Activated CD4-positive, alpha-beta T cell treated with anti-CD3 and anti-CD28 coated beads, Interleukin-2, Interleukin-6, amounts not matched to agents 100 ng/mL and 50 ng/mL, durations not matched to agents 16 hours and 8 hours (primary cell): ENCODE results near the gene DISC1.

Experiments used
- DNase-seq: peaks from one replicate; pipeline ENCODE4 v3.0.0-alpha.2; 2020

The DISC1 gene

DNA sequence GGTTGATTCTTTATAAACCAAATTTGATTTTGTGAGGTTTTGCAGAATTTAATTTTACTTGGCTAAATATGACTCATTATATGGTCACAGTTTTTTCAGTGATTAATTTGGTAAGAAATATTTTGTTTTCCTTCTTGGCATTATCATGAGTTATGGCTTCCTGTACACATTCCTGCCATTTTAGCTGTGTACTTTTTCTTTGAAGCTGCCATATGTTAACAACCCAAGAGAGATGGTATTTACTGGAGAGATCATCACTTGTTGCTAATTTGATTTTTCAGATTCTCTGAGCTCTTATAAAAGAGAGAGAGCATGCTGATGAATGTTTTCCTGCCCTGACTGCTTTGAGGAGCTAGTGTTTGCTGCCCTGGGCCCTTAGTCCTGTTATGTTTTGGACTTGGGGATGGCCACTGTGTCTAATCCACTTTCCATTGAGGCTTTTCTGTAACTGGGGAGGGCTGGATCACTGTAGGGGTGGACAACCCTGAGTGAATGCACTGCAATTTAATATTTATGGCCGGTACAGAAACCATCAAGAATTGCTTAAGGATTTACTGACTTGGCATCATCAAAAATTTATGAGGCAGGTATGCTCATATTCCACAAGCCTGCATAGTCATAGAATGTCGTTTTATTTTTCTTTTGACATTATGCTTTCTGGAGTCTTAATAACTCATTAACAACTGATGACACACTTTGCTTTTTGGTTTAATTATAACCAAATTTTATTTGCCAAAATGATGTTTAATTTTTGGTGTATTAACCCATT lies 200.9 kb downstream of the DISC1 start:
- no peak for DNase-seq

GRCh38 chr1:231828182-231828920 lies 201.8 kb downstream of the DISC1 start:
- no peak for DNase-seq

GRCh38 chr1:231829332-231829731 lies 202.7 kb downstream of the DISC1 start:
- no peak for DNase-seq

- DNase-seq, result no peak
These were observed 209.8 kb downstream of the DISC1 start for GRCh38 chr1:231836227-231836893.

DNA sequence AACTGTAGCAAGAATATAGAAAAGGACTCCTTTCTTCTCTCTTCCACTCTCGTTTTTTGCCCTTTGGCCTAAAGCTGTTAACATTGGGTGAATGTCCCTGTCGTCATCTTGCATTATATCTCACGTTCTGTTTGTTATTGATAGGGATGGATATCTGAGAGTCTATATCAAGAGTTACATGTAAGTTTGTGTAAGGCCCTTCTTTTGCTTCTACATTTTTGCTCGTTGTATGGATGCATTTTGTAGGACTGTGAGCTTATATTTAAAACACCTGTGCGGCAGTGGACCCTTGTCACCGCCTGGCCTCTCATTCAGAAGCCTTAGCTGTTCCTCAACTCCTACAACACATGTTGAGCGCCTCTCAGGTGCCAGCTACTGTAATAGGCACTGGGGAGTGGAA lies 211.9 kb downstream of the DISC1 start:
- no peak for DNase-seq

- DNase-seq, result no peak
These were observed 213.4 kb downstream of the DISC1 start for GRCh38 chr1:231839999-231840398.

- no peak for DNase-seq
These were observed 215.2 kb downstream of the DISC1 start for GRCh38 chr1:231841616-231842344.

DNA sequence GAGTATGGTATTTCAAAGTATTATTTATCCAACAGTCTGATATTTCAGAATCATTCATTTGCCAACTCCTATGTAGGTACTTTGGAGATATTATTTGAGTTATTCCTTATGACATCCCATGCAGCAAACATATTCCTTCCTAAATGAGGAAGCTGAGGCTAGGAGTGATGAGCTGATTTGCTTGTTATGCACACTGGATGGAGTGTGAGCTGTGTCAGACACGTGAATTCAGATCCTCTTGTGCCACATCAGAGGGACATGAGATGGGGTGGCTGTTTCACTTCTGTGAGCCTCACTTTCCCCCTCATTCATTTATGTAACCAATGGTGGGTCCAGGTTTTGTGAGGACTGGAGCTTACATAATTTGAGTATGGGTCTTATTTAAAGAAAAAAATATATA lies 215.9 kb downstream of the DISC1 start:
- DNase-seq, result no peak

- DNase-seq, result peak; percentile 9
These were observed 218.5 kb downstream of the DISC1 start for GRCh38 chr1:231844986-231845502.

DNA sequence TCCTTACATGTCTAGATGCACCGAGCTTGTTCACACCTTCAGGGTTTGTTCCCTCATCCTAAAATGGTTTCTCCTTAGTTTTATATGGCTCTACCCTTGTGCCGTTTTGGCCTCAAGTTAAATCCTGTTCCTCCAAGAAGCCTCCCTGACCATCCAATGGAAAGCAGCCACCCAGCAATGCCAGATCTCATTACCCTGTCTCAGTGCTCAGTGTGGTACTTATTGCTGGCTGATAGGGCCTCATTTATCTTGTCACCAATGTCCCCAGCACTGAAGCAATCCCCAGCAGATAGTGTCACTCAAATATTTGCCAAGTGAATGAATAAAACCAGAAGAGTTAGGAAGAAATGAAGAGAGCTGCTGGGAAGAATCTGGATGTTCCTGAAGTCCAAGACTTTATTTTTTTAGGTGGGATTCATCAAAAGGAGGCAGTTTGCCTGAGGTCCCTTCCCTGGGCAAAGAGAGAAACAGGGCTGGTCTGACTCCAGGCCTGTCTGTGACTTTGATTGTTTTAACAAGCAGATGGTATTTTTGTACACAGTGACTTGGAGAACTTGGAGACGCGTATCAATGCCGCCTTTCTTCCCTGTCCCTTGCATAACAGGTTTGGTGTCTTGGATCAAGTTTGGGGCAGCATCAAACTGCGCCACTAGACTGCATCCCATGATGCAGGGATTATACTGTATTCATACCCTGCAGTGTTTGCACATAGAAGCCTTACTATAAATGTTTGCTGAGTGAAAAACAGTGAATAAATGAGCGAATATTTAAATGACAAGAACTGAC lies 221.2 kb downstream of the DISC1 start:
- DNase-seq, result no peak

- DNase-seq, result no peak
These were observed 223.4 kb downstream of the DISC1 start for GRCh38 chr1:231849981-231850380.

DNA sequence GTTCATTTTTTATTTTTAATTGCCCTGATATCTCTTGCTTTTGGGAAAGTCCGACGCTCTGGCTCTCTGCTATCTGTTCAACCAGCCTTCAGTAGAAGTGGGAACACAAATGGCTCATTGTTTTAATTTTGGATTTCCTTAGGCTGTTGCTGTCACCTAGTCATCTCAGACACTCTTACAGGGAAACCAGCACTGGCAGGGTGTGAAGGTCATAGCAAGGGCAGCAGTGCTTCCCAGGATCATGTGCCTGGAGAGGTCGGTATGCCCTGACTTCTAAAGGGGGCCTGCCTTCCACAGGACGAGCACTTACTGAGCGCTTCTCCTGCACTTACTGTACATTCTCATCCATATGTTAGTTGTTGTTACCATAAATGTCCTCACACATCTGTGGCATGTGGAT lies 224.2 kb downstream of the DISC1 start:
- DNase-seq, result no peak

DNA sequence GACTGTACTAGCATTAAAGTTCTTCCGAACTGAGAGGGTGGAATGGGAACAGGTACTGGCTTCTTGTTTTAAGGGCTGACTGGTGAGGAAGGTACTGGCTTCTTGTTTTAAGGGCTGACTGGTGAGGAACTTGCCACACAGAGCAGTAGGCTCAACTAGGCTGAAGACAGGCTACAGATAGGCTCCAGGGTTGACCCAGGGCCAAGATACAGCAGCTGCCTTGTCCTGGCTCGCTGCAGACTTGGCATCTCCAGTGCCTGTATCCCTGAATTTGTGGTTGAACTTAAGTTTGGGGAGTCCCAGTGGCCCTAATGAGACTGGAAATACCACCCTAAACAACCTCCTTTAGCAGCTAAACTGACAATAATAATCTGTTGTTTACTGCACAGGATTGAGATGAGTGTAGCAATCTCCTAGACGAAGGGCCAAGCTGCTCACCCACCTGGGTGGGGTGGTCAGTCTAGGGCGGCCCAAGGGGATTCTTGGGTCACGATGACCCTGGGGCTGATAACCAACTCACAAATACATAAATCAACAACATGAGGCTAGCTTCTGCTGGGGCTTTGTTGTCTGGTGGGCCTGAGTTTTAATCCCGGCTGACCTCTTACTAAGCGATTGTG lies 227.1 kb downstream of the DISC1 start:
- no peak for DNase-seq

DNA sequence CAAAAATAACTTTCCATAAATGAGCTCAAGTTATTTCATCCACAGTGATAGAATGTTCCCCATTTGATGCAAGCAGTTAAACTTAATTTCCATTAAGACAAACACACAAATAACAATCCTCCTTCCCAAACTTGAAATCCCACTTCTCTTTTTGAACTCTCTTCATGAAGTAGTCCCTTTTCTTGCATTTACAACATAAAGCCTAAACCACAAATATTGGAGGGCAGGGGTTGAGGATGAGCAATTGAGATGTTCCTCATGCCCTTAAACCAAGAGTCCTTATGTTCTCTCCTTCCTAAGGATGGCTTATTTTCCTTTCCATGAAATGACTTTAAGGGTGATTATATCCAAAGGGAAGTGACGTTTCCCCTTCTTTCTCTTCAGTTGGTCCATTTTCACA lies 228.8 kb downstream of the DISC1 start:
- no peak for DNase-seq

DNA sequence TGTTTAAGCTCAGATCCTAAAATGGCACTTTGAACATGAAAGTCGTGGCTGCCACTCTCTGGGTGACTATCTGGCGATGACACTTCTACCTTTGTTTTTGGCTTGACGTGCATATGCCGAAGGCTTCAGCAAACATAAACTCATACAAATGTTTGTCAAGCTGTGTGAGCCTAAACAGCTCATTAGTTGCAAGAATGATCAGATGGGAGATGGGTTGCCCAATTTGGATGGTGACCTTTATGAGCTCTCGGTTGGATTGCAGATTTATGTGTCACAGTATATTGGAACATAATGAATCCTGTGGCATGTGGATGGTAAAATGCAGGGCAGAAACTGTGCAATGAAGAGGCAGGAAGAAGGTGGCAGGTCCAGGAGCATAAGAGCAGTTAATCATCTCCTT lies 229.3 kb downstream of the DISC1 start:
- DNase-seq, result no peak

DNA sequence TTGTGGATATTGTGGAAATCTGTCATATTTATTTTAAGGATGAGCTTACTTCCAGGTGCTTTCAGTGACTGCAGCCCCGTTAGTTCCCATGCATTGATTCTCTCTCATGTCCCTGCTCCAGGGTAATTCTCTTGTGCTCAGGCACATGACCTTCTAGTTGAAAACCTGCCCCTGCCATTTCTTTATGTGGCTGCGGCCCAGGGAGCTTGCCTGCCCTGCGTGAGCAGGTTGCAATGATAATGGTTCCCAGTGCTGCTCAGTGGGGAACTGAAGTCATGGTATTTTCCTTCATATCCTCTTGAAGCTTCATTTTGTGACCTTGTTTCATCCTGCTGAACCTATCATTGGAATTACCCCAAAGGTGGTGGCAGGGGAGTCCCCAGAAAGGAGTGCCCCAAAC lies 229.8 kb downstream of the DISC1 start:
- DNase-seq, result no peak

DNA sequence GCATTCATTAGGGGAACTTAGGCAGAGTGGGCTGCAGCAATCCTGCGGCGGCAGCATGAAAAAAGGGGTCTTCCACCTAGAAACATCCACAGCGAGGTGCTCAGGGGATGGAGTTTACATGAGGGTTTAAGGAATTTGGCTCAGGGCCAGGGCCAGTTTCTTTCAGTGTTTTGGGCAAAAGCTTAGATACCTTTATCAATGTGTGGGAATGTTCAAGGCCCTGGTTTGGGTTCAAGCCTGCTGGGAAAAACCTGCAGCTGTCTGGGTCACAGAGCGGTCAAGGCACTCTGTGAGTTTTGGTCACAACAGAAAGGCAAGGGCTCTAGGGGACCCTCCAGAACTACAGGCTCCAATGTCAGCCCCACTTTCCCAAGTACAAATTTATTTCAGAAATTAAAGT lies 230.3 kb downstream of the DISC1 start:
- no peak for DNase-seq

DNA sequence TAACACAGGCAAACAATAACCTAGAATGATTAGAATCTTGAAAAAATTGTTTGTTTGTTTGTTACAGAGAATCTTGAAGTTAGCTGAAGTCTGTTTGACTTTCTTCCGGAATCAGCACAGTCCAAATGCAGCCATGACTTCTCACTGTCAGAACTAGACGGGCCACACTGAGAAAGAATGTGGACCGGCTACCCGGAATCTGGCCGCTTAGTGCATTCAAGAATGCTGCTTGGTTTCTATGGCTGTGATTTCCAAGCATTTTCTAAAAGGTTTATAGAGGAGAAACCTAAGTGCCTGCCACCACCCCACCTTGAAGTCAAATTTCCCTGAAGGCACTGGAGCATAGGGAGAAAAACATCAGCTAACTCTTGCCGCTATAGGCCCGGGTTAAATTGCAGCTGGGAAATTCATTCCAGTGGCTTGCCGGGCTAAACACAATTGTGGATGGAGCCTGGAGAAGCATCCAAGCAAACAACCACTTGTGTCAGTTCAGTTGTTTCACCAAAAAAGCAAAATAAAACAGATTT lies 231.1 kb downstream of the DISC1 start:
- DNase-seq, result no peak

DNA sequence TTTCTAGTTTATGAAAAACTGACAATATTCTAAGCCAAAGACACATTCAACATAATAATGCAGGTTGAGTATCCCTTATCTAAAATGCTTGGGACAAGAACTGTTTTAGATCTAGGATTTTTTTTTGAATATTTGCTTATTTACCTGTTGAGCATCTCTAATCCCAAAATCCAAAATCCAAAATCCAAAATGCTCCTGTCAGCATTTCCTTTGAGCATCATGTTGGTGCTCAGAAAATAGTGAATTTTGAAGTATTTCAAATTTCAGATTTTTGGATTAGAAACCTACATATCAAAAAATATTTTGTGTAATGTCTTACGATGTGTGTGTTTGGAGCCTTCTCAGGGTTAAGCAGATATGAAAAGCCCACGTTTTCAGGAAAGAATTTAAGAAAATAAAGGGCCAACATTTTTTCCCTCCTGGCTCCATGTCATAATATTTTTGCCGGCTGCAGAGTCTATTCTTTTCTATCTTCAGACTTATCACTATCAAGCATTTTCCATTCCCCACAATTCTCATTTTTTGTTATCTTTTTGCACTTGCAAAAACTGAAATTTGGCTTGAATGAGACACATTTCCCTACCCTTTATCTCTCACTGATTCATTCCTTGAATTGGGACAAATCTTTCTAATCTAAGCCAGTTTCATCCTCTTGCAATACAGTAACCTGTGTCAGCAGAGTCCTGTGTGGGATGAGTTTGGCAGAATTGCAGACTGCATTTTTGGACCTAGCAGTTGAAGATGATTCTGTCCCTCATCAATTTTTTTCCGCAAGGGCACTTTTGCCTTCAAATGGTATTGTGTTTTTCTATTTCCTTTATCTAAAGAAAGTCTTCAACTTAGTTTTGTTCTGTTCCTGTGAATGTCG lies 233.9 kb downstream of the DISC1 start:
- DNase-seq, result no peak
